ENCODE results near the gene DPP6.

Gene DPP6

GRCh38 chr7:154776350-154776749, 724.2 kb downstream of the DPP6 start:
- Histone ChIP-seq H3K27ac (no peak overlapping the region), H3K4me3 (no peak overlapping the region)
- no peak for TF ChIP-seq CTCF (IDR thresholded peaks at IDR 0.05)
- DNase-seq (ENCODE audit: low spot score), result no peak

- Histone ChIP-seq H3K4me3 (no peak overlapping the region), H3K27ac (no peak overlapping the region)
- TF ChIP-seq CTCF (IDR thresholded peaks at IDR 0.05), result no peak
- DNase-seq (ENCODE audit: low spot score), result no peak
These were observed 724.8 kb downstream of the DPP6 start for GRCh38 chr7:154777023-154777422.

GRCh38 chr7:154777489-154777888, 725.3 kb downstream of the DPP6 start:
- H3K27ac ChIP-seq, result no peak overlapping the region
- H3K4me3 ChIP-seq, result no peak overlapping the region
- TF ChIP-seq CTCF (IDR thresholded peaks at IDR 0.05), result no peak
- DNase-seq (ENCODE audit: low spot score), result no peak

- DNase-seq (ENCODE audit: low spot score), result no peak
- no peak for TF ChIP-seq CTCF (IDR thresholded peaks at IDR 0.05)
These were observed 725.7 kb downstream of the DPP6 start for GRCh38 chr7:154777908-154778307.

GRCh38 chr7:154781369-154782303, 729.4 kb downstream of the DPP6 start:
- Histone ChIP-seq H3K4me3 (no peak overlapping the region), H3K27ac (no peak overlapping the region)
- no peak for TF ChIP-seq CTCF (IDR thresholded peaks at IDR 0.05)
- no peak for DNase-seq (ENCODE audit: low spot score)

More at GRCh38 chr7:154777908-154778307, 725.7 kb downstream of the DPP6 start:
- Histone ChIP-seq H3K27ac (no peak overlapping the region), H3K4me3 (no peak overlapping the region)

- Histone ChIP-seq H3K4me3 (no peak overlapping the region), H3K27ac (no peak overlapping the region)
- TF ChIP-seq CTCF (IDR thresholded peaks at IDR 0.05), result no peak
- DNase-seq (ENCODE audit: low spot score), result no peak
These were observed 731.2 kb downstream of the DPP6 start for GRCh38 chr7:154783281-154783909.

Data from coronary artery (tissue), 2 donors.